NOMO-1 treated with DMSO at 0.1 percent for 48 hours (cell line): ENCODE measurements around the gene ARHGEF1.
"Not testable (repeated sequence)": the region's sequence is repeated elsewhere in the genome, so short reads cannot be mapped to it uniquely, and the experiment has no call there.

Source experiments
- DNase-seq: peaks from one replicate; lab custom pipeline; 2025; ENCODE audit not compliant: unreplicated experiment; lab: John Stamatoyannopoulos, UW

Gene ARHGEF1

DNA sequence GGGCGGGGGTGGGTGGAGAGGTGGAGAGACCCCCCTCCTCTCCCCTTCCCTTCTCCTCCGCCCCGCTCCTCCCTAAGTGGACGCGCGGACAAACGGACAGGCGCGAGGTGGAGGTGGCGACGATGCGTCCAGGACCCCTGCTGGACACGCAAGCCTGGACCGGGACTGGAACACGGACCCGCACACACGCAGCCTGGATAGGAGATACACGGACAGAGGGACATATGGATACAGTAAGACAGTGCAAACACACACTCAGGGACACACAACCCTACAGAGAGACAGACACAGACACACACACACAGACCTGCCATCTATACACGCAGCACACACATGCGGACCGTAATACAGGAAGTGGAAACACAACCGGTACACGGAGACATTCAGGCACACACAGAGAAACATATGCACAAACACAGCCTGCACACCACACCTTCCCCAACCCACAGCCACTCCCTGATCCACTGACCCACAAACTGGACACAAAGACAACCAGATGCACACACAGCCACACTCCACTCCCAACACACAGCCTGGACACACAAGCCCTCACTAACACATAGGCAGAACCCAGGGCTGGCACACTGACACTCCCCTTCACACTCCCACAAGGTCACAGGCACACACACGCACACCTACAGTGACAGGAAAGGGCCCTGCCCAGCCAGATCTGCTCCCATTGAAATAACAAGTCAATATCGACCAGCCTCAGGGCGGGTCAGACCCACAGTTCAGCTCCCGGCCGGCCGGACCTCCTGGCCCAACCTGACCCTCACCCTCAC lies 46.0 kb downstream of the ARHGEF1 start:
- DNase-seq, result peak; percentile 52

DNA sequence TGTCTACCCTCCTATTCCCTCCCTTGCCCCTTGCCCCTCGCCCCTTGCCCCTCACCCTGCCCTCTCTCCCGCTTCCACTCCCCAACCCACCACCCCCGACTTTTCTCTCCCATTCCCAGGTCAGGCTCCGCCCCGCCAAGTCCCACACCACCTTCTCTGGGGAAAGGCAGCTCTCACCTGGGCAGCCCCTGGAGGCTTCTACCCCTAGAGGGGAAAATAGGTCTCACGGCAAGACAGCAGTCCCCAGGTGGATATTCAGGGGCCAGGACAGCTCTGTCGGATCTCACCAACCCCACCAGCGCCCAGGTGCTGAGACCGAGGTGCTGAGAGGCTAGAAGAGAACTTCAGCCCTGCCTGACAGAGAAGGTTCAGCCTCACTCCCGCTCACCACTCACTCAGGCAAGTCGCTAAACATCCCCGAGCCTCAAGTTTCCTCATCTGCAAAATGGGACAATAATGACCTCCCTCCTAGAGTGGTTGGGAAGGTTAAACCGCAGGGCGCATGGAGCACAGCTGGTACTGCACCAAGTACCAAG lies 46.6 kb downstream of the ARHGEF1 start:
- no peak for DNase-seq

- no peak for DNase-seq
These were observed 47.3 kb downstream of the ARHGEF1 start for GRCh38 chr19:41930322-41930722.

DNA sequence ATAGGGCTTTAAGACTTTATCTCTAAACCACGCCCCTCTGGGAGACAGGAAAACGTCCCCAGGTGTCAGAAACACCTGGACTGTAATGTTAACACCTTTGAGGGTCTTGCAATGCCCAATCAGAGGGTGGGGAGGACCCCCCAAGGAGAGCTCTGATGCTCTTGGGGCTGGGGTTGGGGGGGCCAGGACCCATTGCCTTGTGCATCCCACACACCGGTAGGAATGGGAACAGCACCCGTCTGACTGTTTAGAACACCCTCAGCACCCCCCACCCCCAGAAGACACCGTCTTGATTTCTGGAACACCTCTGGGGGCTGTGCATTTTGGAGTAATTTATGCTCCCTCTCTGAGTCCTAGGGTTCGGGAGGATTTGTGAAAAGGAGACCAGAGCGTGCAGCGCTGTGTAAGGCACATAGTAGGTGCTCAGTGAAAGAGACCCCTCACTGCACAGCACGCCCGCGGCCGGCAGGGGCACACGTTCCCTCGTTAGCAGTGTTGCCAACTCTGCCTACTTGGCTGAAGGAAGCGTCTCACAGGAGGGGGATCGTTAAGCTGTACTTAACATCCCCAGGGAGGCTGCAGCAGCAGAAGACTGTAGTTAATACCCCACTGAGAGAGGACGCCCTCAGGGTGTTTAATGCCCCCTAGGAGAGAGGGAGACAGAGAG lies 48.1 kb downstream of the ARHGEF1 start:
- DNase-seq, result no peak

DNA sequence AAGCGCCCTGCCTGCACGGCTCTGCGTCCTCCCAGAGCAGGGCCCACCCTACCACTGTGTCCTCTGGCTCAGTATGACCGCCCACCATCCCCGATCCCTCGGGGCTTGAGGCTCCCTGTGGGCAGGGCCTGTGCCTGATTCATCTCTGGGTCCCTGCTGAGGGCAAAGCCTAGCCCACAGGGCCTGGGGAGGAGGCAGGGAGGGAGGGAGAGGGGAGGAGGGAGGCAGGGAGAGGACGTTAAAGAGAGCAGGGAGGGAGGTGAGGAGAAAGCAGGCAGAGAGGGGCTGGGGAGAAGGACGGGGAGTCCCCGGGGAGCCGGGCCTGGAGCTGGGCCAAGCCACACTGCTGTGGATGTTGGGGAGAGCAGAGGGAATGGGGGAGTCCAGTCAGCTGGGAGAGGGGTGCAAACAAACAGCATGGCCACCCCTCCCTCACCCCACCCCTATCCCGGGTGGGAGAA lies 49.3 kb downstream of the ARHGEF1 start:
- DNase-seq, result no peak

DNA sequence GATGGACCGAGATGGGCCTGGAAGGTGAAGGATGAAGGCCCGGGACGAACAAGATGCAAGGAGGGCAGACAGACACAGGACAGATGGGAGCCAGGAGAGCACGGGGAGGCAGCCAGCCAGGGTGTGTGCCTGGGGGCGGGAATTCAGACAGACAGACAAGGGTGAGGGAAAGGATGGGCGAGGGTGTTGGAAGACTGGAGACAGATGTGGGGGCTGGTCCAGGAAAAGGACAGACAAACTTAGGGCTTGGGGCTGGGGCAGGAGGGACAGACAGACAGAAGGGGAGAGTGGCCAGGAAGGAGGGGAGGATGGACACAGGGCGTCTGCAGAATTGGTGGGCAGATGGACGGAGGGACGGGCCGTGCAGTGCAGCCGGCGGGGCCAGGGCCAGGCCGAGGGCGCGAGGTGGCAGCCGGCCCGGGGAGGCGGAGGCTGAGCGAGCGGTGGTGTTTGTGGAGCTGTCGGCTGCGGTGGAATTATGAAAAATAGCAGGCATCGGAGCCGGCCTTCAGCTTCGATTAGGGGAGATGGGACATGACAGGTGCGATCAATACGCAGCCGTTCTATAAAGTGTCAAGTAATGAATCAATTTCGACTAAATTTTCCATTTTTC lies 49.8 kb downstream of the ARHGEF1 start:
- DNase-seq, result no peak

DNA sequence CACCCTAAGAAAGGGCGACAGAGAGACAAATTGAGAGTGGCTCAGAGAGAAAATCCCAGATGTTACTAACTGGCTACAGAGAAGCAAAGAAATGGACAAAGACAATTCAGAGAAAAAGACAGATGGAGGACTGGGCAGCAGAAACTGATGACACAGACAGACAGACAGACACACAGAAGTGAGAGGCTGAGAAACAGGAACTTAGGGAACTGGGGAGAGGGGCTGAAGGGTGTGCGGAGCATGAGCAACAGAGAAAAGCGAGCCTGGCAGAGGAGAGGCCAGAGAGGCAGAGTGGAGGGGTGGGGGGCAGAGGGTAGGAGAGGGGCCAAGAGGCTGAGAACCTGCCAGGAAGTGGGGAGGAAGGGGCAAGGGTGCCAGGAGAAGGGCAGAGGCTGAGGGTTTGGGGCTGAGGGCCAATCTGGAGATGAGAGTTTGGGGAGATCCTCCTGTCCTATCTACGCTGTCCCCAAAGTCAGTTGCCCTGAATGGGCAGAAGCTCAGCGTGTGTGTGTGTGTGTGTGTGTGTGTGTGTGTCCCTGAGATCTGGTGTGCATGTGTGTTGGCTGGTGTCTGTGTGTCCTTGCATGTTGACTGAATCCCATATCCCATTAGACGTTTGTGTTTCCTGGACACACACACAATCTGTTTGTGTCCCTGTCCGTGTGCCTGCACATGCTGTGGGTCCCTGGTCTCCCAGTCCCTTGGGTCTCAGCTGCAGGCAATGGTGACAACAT lies 50.9 kb downstream of the ARHGEF1 start:
- DNase-seq, result peak; percentile 31

DNA sequence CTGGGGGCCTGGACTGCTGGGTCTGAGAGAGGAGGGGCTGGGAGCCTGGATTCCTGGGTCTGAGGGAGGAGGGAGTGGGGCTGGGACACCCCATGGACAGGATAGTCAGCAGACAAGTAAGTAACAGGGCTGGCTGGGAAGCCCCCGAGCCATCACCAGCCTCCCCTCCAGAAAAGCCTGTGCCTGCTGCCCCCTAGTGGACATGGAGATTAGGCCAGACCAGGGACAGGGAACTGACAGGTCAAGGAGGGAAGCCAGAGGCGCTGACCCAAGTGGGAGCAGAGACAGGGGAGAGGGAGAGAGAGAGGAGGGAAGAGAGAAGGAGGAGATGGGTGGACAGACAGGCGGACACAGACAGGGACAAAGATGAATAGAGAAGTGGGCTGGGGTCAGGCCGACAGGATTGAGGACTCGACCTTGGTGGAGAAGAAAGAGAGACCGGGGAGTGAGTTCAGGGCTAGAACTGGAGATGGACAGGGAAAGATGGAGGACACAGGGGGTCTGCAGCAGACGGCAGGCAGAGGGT lies 51.9 kb downstream of the ARHGEF1 start:
- peak; percentile 46 for DNase-seq

DNA sequence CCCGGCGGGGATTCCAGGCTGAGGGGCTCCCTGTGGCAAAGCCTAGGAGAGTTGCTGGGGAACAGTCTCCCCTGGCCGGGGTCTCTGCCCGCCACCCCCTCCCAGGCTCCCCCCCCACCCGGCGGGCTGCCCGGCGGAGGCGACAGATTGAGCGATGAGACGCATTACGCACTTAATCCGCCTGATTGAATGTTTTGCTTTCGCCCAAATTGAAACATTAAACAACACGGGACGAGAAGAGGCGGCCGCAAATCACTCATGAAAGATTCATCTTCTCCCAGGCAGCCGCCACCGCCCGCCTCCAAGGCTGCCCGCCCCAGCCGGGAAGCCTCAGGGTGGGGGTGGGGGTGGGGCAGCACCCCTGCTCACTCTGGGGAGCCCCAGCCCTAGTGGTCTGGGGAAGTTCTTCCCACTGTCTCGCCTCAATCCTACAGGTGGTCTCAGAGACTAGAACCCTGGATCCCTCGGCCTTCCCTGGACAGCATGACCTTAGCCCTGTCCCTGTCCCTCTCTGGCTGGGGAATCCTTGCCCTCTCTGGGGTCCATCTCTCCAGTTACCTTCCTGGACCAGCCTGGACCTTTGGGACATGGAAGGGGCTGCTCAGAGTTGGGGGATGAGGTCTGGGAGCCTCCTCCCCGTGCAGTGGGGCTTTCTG lies 52.9 kb downstream of the ARHGEF1 start:
- no peak for DNase-seq

DNA sequence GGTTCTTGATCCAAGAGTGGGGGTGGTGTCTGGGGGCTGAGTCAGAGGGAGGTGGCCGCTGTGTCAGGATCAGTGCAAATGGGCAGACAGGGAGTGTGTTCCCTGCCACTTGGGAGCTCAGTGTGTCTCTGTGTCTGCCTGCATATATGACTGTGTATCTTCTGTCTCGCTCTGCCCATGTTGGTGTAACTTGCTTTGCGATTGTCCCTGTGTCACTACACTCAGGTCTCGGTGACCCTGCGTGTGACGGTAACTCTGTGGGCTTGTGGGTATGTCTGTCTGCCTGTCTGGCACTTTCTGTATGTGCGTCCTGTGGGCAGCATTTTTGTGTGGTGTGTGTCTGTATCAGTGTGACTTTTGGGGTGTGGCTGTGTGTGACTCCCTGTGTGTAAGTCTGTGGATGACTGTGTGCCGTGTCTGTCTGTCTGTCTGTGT lies 53.4 kb downstream of the ARHGEF1 start:
- DNase-seq, result no peak

DNA sequence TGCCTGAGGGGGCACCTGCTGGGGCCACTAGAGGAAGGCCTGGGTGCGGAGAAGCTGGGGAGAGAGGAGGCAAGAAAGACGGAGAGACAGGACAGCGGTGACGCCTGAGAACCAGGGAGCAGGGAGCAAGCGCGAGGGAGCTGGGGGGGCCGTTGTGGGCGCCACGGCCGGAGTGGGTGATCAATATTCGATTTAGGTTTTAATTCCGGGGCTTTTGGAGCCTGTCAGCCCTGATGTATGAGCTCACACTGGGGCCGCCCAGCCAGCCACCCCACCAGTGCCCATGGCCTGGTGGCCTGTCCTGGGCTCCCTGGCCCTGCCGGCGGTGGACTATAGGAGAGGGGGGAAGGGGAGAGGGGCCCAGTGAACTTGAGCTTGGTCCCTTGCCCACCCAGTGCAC lies 54.0 kb downstream of the ARHGEF1 start:
- DNase-seq, result no peak

DNA sequence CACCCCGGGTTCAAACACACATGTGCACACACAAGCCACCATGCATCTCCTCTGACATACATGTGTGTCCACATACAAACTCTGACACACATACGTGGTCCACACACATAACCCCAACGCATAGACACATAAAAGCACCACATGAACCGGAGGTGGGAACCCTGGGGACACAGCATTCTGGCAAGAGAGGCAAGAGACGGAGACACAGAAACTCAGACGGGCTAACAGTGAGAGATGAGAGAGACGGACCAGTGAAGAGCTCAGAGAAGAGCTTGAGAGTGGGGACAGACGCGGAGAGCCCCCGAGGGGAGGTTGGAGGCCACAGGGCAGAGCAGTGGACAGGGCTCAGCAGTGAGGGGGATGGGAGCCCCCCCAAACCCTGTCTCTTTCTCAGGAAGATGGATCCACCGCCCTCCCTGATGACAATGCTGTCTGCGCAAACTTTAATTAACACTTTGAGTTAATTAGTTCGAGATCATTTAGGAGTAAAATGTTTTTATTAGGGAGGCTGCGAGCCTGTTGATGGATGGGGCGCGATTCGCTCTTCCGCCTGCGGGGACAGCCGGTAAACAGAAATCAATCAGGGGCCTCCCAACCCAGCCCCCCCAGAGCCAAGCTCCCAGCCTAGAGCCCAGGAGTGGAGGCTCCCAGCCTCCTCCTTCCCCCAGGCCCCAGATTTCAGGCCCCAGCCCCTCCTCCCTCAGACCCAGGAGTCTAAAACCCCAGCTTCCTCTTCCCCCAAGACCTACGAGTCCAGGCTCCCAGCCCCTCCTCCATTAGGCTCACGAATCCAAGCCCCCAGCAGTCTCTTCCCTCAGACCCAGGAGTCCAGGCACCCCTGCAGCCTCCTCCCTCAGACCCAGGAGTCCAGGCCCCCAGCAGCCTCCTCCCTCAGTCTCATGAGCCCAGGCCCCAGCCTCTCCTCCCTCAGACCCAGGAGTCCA lies 54.8 kb downstream of the ARHGEF1 start:
- DNase-seq, result peak; percentile 36

DNA sequence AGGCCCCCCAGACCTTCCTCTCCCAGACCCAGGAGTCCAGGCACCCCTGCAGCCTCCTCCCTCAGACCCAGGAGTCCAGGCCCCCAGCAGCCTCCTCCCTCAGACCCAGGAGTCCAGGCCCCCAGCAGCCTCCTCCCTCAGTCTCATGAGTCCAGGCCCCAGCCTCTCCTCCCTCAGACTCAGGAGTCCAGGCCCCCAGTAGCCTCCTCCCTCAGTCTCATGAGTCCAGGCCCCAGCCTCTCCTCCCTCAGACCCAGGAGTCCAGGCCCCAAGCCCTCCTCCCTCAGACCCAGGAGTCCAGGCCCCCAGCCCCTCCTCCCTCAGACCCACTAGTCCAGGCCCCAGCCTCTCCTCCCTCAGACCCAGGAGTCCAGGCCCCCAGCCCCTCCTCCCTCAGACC lies 56.2 kb downstream of the ARHGEF1 start:
- not testable (repeated sequence) for DNase-seq

DNA sequence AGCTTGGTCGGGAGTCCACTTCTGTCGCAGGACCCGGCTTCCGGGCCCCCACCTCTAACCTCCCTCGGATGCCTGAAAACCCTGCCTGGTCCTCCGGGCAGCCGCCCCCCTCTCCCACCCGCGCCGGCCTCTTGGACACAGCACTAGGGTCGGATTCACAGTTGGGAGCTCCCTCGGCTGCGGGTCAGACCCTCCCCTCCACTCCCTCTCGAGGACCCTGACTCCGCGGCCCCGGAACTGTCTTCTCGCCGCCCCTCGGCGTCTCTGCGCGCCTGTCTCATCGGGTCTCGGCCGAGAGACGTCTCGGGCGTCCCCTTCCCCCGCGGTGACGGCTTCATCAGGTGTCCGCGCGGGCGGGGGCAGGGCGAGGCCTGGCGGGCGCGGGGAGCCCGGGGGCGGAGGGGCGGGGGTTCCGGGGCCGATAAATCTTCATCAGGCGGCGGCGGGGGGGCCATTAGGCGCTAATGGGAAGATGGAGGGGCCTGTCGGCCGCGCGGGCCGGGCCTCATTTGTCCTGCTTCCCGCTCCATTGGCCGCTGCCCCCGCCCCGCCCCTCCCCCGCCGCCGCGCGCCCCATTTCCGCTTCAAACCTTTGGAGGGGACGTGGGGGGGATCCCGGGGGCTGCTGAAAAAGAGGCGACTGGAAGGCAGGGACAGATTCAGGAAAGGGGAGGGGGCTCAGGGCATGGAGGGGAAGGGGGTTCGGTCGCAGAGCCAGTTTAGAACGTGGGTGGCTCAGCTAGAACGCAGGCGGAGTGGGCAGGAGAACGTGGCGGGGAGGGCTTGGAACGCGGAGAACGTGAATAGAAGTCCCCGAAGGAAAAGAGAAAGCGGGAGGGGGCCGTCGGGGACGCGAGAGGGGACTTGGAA lies 57.1 kb downstream of the ARHGEF1 start:
- DNase-seq, result peak; percentile 24

- no peak for DNase-seq
These were observed 57.9 kb downstream of the ARHGEF1 start for GRCh38 chr19:41940731-41941409.

GRCh38 chr19:41941410-41942202 lies 58.6 kb downstream of the ARHGEF1 start:
- DNase-seq, result no peak

DNA sequence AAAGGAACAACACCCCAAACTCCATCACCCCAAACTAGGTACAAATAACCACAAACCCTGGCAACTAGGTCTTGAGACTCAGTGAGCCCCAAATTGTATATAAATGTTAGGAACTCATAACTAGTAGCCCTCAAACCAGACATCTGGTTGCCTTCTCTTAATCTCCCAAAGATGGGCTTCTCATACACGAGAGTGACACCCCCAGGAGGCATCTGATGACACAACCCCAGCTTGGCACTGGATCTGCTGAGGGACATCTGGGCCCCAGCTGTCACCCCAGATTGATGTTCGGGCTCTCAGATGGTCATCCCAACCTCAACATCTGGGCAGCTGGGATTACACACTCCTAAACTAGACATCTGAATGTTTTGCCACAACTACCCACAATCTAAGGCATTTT lies 61.4 kb downstream of the ARHGEF1 start:
- DNase-seq, result no peak
